Astrocyte (in vitro differentiated cells and primary cell): ENCODE measurements around the gene PTGIS.

Source experiments
- EZH2 ChIP-seq: IDR thresholded peaks from 2 replicates; pipeline ENCODE4 v1.6.1; 2012; ENCODE audit warnings: mild to moderate bottlenecking, low read length, inconsistent platforms; ENCODE audit not compliant: insufficient read depth
- TF ChIP-seq, protein P1 (sequence below): IDR thresholded peaks from 2 replicates; pipeline ENCODE4 v1.5.1; 2011; ENCODE audit warnings: low read depth, mild to moderate bottlenecking, inconsistent platforms, low read length, moderate library complexity; ENCODE audit not compliant: insufficient read depth

DNA sequence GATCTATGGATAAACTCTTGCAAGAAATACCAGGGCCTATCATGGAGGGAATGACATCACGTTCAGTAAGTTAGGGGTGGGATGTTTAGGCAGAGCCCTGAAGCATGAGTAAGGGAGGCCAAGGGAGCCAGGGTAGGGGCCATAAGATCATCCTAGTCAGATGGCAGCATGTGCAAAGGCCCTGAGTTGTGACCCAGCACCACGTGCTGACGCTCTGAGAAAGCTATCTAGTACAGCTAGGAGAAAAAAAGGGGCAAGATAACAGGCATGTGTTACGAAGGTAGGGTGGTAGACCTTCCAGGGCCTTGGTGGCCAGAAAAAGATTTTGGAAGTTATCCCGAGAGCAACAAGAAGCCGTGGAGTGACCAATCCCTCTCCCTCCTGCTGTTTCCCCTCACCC, 107.8 kb downstream of the PTGIS start:
- TF ChIP-seq, protein P1, sequence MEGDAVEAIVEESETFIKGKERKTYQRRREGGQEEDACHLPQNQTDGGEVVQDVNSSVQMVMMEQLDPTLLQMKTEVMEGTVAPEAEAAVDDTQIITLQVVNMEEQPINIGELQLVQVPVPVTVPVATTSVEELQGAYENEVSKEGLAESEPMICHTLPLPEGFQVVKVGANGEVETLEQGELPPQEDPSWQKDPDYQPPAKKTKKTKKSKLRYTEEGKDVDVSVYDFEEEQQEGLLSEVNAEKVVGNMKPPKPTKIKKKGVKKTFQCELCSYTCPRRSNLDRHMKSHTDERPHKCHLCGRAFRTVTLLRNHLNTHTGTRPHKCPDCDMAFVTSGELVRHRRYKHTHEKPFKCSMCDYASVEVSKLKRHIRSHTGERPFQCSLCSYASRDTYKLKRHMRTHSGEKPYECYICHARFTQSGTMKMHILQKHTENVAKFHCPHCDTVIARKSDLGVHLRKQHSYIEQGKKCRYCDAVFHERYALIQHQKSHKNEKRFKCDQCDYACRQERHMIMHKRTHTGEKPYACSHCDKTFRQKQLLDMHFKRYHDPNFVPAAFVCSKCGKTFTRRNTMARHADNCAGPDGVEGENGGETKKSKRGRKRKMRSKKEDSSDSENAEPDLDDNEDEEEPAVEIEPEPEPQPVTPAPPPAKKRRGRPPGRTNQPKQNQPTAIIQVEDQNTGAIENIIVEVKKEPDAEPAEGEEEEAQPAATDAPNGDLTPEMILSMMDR, result no peak
- TF ChIP-seq EZH2, result no peak
